22Rv1 (cell line): ENCODE measurements around the gene C6orf47.

Source experiments
- CTCF ChIP-seq: fragments of 450-650 bp; IDR thresholded peaks from 2 replicates; pipeline ENCODE4 v1.5.1; 2017; ENCODE audit warnings: mild to moderate bottlenecking
- ZFX ChIP-seq: fragments of 450-650 bp; IDR thresholded peaks from 2 replicates; pipeline ENCODE4 v1.6.1; 2017; ENCODE audit warnings: antibody characterized with exemption, borderline replicate concordance

GRCh38 chr6:31702405-31702818, 41.8 kb upstream of the C6orf47 start:
- TF ChIP-seq CTCF, result no peak
- no peak for TF ChIP-seq ZFX
